Measurements from ENCODE around the gene MAPKBP1. TPM values are rescaled to one million over a fixed set of nuclear protein-coding genes. Genes with fewer than 3 reads are reported as not detected.

The MAPKBP1 gene
- total RNA-seq, 1 donor from 2014 or later, result 27.6 TPM

DNA sequence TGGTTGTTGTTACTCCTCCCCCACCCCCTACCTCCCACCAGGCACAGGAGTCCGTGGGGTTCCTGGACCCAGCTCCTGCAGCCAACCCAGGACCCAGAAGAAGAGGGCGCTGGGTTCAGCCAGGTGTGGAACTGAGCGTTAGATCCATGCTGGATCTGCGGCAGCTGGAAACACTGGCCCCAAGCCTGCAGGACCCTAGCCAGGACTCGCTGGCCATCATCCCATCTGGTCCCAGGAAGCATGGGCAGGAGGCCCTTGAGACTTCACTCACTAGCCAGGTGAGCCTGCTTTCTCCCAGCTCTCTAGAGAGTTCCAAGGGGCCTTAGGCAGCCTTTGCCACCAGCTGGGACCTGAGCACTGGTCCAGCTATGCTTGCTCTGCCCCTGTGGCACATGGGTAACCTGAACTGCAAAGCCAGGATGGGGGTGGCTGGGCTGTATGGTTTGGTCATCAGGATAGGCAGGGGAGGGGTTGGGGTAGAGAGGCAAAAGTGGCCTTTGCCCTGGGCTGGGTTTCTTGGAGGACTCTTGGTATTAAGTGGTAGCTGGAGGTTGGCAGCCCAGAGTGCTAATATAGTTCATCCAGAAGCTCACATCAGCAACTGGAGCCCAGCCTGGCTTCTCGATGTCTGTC is 46.6 kb downstream of the MAPKBP1 start:
- no peak for TF ChIP-seq CTCF (IDR thresholded peaks at IDR 0.05)
- H3K36me3 ChIP-seq, result peaks cover 53 to 85% of the 10 kb centered on the region in 2 donors
- H3K4me3 ChIP-seq, result no peak overlapping the region
- H3K9me3 ChIP-seq, result no peaks in the 10 kb centered on the region
- no peaks in the 10 kb centered on the region for H3K27me3 ChIP-seq
- no peak for DNase-seq (ENCODE audit: low spot score in 2 of 2)
- H3K27ac ChIP-seq, result no peak overlapping the region
- intact Hi-C loops (cut with DNase I), result loop anchor here (10.0 kb wide), 1 partner anchor 266 kb away; the partner anchor contains the start of gene TYRO3
- no peaks in the 10 kb centered on the region for H3K4me1 ChIP-seq

GRCh38 chr15:41821831-41822230 is 47.5 kb downstream of the MAPKBP1 start:
- no peak overlapping the region for H3K4me3 ChIP-seq
- no peaks in the 10 kb centered on the region for H3K27me3 ChIP-seq
- H3K36me3 ChIP-seq, result peaks cover 45 to 76% of the 10 kb centered on the region in 2 donors
- no peak for DNase-seq (ENCODE audit: low spot score in 2 of 2)
- no peak for TF ChIP-seq CTCF (IDR thresholded peaks at IDR 0.05)
- H3K9me3 ChIP-seq, result no peaks in the 10 kb centered on the region
- no peak overlapping the region for H3K27ac ChIP-seq
- H3K4me1 ChIP-seq, result no peaks in the 10 kb centered on the region
- intact Hi-C loops (cut with DNase I), result loop anchor here (10.0 kb wide), 1 partner anchor 267 kb away; the partner anchor contains the start of gene TYRO3

DNA sequence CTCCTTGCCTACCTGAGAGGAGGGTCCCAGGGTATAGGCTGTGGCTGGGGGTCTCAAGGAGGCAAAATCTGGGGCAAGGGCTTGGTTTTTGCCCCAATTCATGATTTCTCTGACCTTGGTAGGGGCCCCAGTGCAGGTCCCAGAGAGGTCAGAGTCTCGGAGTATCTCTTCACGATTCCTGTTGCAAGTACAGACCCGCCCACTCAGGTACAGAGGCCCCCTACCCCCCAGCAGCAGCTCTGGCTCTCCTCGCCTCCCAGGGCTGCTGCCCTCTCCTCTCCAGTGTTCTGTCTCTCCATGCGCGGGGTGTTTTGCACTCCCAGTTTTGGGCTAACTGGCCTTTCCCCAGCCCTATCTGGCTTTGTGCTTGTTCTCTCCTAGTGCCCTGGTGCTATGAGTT is 48.2 kb downstream of the MAPKBP1 start:
- peaks cover 4% of the 10 kb centered on the region in 2 donors for H3K4me1 ChIP-seq
- H3K4me3 ChIP-seq, result no peak overlapping the region
- no peaks in the 10 kb centered on the region for H3K27me3 ChIP-seq
- intact Hi-C loops (cut with DNase I), result loop anchor here (10.0 kb wide), 1 partner anchor 268 kb away; the partner anchor contains the start of gene TYRO3
- no peak for TF ChIP-seq CTCF (IDR thresholded peaks at IDR 0.05)
- no peaks in the 10 kb centered on the region for H3K9me3 ChIP-seq
- H3K27ac ChIP-seq, result no peak overlapping the region
- H3K36me3 ChIP-seq, result peaks cover 39 to 69% of the 10 kb centered on the region in 2 donors
- no peak for DNase-seq (ENCODE audit: low spot score in 2 of 2)

DNA sequence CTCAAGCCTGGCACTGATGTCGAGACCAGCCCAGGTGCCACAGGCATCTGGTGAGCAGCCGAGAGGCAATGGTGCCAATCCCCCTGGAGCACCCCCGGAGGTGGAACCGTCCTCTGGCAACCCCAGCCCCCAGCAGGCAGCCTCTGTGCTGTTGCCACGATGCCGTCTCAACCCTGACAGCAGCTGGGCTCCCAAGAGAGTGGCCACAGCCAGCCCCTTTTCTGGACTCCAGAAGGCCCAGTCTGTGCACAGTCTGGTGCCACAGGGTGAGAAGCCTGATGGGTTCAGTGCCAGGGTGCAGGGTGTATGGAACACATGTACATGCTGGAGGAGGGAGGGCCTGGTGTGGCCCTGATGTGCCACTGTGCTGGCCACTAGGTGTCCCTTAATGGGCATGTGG is 48.7 kb downstream of the MAPKBP1 start:
- DNase-seq (ENCODE audit: low spot score in 2 of 2), result no peak
- Histone ChIP-seq H3K4me1 (peaks cover 4 to 5% of the 10 kb centered on the region in 2 donors), H3K36me3 (peaks cover 34 to 65% of the 10 kb centered on the region in 2 donors), H3K27me3 (no peaks in the 10 kb centered on the region), H3K9me3 (no peaks in the 10 kb centered on the region), H3K4me3 (no peak overlapping the region), H3K27ac (no peak overlapping the region)
- TF ChIP-seq CTCF (IDR thresholded peaks at IDR 0.05), result no peak
- intact Hi-C loops (cut with DNase I), result loop anchor here (10.0 kb wide), 1 partner anchor 268 kb away; the partner anchor contains the start of gene TYRO3

GRCh38 chr15:41823502-41823901 is 49.2 kb downstream of the MAPKBP1 start:
- no peaks in the 10 kb centered on the region for H3K27me3 ChIP-seq
- H3K9me3 ChIP-seq, result no peaks in the 10 kb centered on the region
- no peak overlapping the region for H3K27ac ChIP-seq
- H3K4me1 ChIP-seq, result peaks cover 4 to 5% of the 10 kb centered on the region in 2 donors
- DNase-seq (ENCODE audit: low spot score in 2 of 2), result no peak
- no peak for TF ChIP-seq CTCF (IDR thresholded peaks at IDR 0.05)
- intact Hi-C loops (cut with DNase I), result loop anchor here (10.0 kb wide), 1 partner anchor 269 kb away; the partner anchor contains the start of gene TYRO3
- peaks cover 29 to 59% of the 10 kb centered on the region in 2 donors for H3K36me3 ChIP-seq
- no peak overlapping the region for H3K4me3 ChIP-seq

Measured in ascending aorta (tissue), 2 donors.